Osteoblast (primary cell): ENCODE measurements around the gene RHBDD3. TPM values are rescaled to one million over a fixed set of nuclear protein-coding genes. Genes with fewer than 3 reads are reported as not detected.

Source experiments
- DNase-seq: peaks from one replicate; pipeline ENCODE4 v3.0.0; 2011; ENCODE audit warnings: low spot score, mixed read lengths; ENCODE audit not compliant: insufficient read length; ENCODE audit errors: missing footprints
- H2AFZ ChIP-seq: 2 replicates; pipeline ENCODE4 v1.6.0; 2011; ENCODE audit warnings: mild to moderate bottlenecking, low read length
- H3K27ac ChIP-seq: 2 replicates; pipeline ENCODE4 v1.5.1; 2011; ENCODE audit warnings: mild to moderate bottlenecking, low read depth, low read length, moderate library complexity
- H3K27me3 ChIP-seq: 2 replicates; pipeline ENCODE4 v1.6.0; 2012; ENCODE audit warnings: mild to moderate bottlenecking, control low read depth, inconsistent platforms, low read length, moderate library complexity; ENCODE audit not compliant: insufficient read depth
- H3K36me3 ChIP-seq: 2 replicates; pipeline ENCODE4 v1.5.1; 2011; ENCODE audit warnings: mild to moderate bottlenecking, low read length, control low read depth, moderate library complexity; ENCODE audit not compliant: insufficient read depth
- H3K4me1 ChIP-seq: 2 replicates; pipeline ENCODE4 v1.5.1; 2011; ENCODE audit warnings: mild to moderate bottlenecking, low read length, control low read depth, moderate library complexity; ENCODE audit not compliant: insufficient read depth
- H3K4me2 ChIP-seq: 2 replicates; pipeline ENCODE4 v1.6.0; 2011; ENCODE audit warnings: mild to moderate bottlenecking, low read length; ENCODE audit not compliant: insufficient read depth
- H3K4me3 ChIP-seq: fragments of 200-600 bp; sonication (generic); 3 replicates; pipeline ENCODE4 v1.5.1; 2012; ENCODE audit warnings: mild to moderate bottlenecking, low read length, inconsistent platforms; ENCODE audit not compliant: insufficient read depth
- H3K79me2 ChIP-seq: 2 replicates; pipeline ENCODE4 v1.6.0; 2012; ENCODE audit warnings: mild to moderate bottlenecking, low read length, control low read depth, inconsistent platforms; ENCODE audit not compliant: insufficient read depth
- H3K9me3 ChIP-seq: 2 replicates; pipeline ENCODE4 v1.5.1; 2011; ENCODE audit warnings: low read depth, low read length, control low read depth
- H4K20me1 ChIP-seq: 2 replicates; pipeline ENCODE4 v1.6.0; 2012; ENCODE audit warnings: mild to moderate bottlenecking, low read length, control low read depth; ENCODE audit not compliant: insufficient read depth
- CTCF ChIP-seq: IDR thresholded peaks from 2 replicates; pipeline ENCODE4 v1.5.1; 2011; ENCODE audit warnings: mild to moderate bottlenecking, low read depth, low read length, moderate library complexity; ENCODE audit errors: extremely low read depth
- total RNA-seq: library from RNA; depleted of rRNA; stranded (reverse); fragments of >200 nt; gene quantifications from 2 replicates; pipeline ENCODE4 v1.2.3, GENCODE V29; 2012

Gene RHBDD3
- total RNA-seq, 1 donor, result 25.0 TPM

- Histone ChIP-seq H4K20me1 (peaks cover 26% of the 10 kb centered on the region), H3K27me3 (no peaks in the 10 kb centered on the region), H2AFZ (no peak overlapping the region), H3K4me2 (no peak overlapping the region), H3K79me2 (no peaks in the 10 kb centered on the region), H3K36me3 (peaks cover 42% of the 10 kb centered on the region), H3K4me1 (no peaks in the 10 kb centered on the region), H3K9me3 (no peaks in the 10 kb centered on the region), H3K27ac (no peak overlapping the region), H3K4me3 (no peak overlapping the region)
- TF ChIP-seq CTCF, result no peak
- DNase-seq, result peak; percentile 54
Observed at GRCh38 chr22:29301716-29302401, 34.1 kb upstream of the RHBDD3 start.

GRCh38 chr22:29300807-29301601, 33.2 kb upstream of the RHBDD3 start:
- Histone ChIP-seq H3K9me3 (no peaks in the 10 kb centered on the region), H4K20me1 (peaks cover 34% of the 10 kb centered on the region)

GRCh38 chr22:29300467-29300806, 32.7 kb upstream of the RHBDD3 start:
- H3K4me3 ChIP-seq, result no peak overlapping the region
- H4K20me1 ChIP-seq, result peaks cover 37% of the 10 kb centered on the region
- H3K4me1 ChIP-seq, result no peaks in the 10 kb centered on the region
- peaks cover 3% of the 10 kb centered on the region for H3K79me2 ChIP-seq
- peaks cover 56% of the 10 kb centered on the region for H3K36me3 ChIP-seq
- no peak overlapping the region for H3K4me2 ChIP-seq
- no peak for TF ChIP-seq CTCF
- H3K27ac ChIP-seq, result no peak overlapping the region
- peak; percentile 65 for DNase-seq
- no peak overlapping the region for H2AFZ ChIP-seq
- H3K9me3 ChIP-seq, result no peaks in the 10 kb centered on the region
- H3K27me3 ChIP-seq, result no peaks in the 10 kb centered on the region

More at GRCh38 chr22:29300807-29301601, 33.2 kb upstream of the RHBDD3 start:
- TF ChIP-seq CTCF, result no peak
- H3K27ac ChIP-seq, result no peak overlapping the region
- no peaks in the 10 kb centered on the region for H3K4me1 ChIP-seq
- H3K27me3 ChIP-seq, result no peaks in the 10 kb centered on the region
- H3K4me3 ChIP-seq, result no peak overlapping the region
- H3K79me2 ChIP-seq, result no peaks in the 10 kb centered on the region
- no peak overlapping the region for H2AFZ ChIP-seq
- peak; percentile 53 for DNase-seq
- H3K36me3 ChIP-seq, result peaks cover 50% of the 10 kb centered on the region
- H3K4me2 ChIP-seq, result no peak overlapping the region
